ENCODE data around the gene PEBP1. TPM values are rescaled to one million over a fixed set of nuclear protein-coding genes. Genes with fewer than 3 reads are reported as not detected.
"Not testable (repeated sequence)": the region's sequence is repeated elsewhere in the genome, so short reads cannot be mapped to it uniquely, and the experiment has no call there.

PEBP1 gene
- total and polyA plus RNA-seq, 8 donors = 167 to 279 (median 226) TPM

- TF ChIP-seq CTCF (IDR thresholded peaks at IDR 0.05) = no peak
- intact Hi-C loops (cut with DNase I) = no loop called here
- peak; percentile 73 for ATAC-seq
- no peaks in the 10 kb centered on the region for H3K27me3 ChIP-seq
- peak in 1 of 4 donors; percentile 37 for DNase-seq
- H3K9me3 ChIP-seq = no peaks in the 10 kb centered on the region
- H3K36me3 ChIP-seq = no peaks in the 10 kb centered on the region
- no peak overlapping the region for H3K27ac ChIP-seq
- H3K4me3 ChIP-seq = no peak overlapping the region
- H3K4me1 ChIP-seq = peaks cover 0 to 4% of the 10 kb centered on the region in 2 donors
These were observed 9.7 kb upstream of the PEBP1 start for GRCh38 chr12:118126119-118126757.

- Histone ChIP-seq H3K27ac (no peak overlapping the region), H3K4me3 (no peak overlapping the region), H3K9me3 (no peaks in the 10 kb centered on the region), H3K27me3 (no peaks in the 10 kb centered on the region), H3K36me3 (no peaks in the 10 kb centered on the region), H3K4me1 (peaks cover 2 to 4% of the 10 kb centered on the region in 2 donors)
- peak in 1 of 4 donors; percentile 4 for DNase-seq
- ATAC-seq = peak; percentile 37
- intact Hi-C loops (cut with DNase I) = no loop called here
- TF ChIP-seq CTCF (IDR thresholded peaks at IDR 0.05) = no peak
These were observed 8.1 kb upstream of the PEBP1 start for GRCh38 chr12:118127867-118128266.

- H3K4me1 ChIP-seq; H3K4me3 ChIP-seq; H3K27ac ChIP-seq; ATAC-seq; DNase-seq; intact Hi-C loops (cut with DNase I); H3K36me3 ChIP-seq; H3K27me3 ChIP-seq; H3K9me3 ChIP-seq: not testable (repeated sequence)
These were observed 6.5 kb upstream of the PEBP1 start for GRCh38 chr12:118129436-118129835.

GRCh38 chr12:118136559-118137003, 657 bp downstream of the PEBP1 start:
- Histone ChIP-seq H3K4me1 (peaks cover 3 to 33% of the 10 kb centered on the region in 2 donors), H3K27ac (peak overlapping the region; percentile 60 to 80), H3K36me3 (peaks cover 4 to 29% of the 10 kb centered on the region in 2 donors), H3K4me3 (peak overlapping the region; percentile 86 to 99), H3K9me3 (no peaks in the 10 kb centered on the region), H3K27me3 (peaks cover 0 to 4% of the 10 kb centered on the region in 2 donors)
- intact Hi-C loops (cut with DNase I) = no loop called here
- TF ChIP-seq CTCF (IDR thresholded peaks at IDR 0.05) = no peak
- DNase-seq (peak in 3 of 4 donors; percentile 45 to 88 (median 67)), ATAC-seq (peak; percentile 66)

GRCh38 chr12:118137148-118137678, 1.3 kb downstream of the PEBP1 start:
- Histone ChIP-seq H3K27me3 (peaks cover 0 to 4% of the 10 kb centered on the region in 2 donors), H3K9me3 (no peaks in the 10 kb centered on the region), H3K27ac (peak overlapping the region; percentile 60 to 80), H3K36me3 (peaks cover 4 to 35% of the 10 kb centered on the region in 2 donors), H3K4me3 (peak overlapping the region; percentile 86 to 99), H3K4me1 (peaks cover 3 to 31% of the 10 kb centered on the region in 2 donors)
- DNase-seq (no peak), ATAC-seq (no peak)
- intact Hi-C loops (cut with DNase I) = no loop called here
- no peak for TF ChIP-seq CTCF (IDR thresholded peaks at IDR 0.05)
